ENCODE measurements around the gene C1QTNF8. TPM values are rescaled to one million over a fixed set of nuclear protein-coding genes. Genes with fewer than 3 reads are reported as not detected.

Gene C1QTNF8
- total RNA-seq, 1 experiment from 2014 or later: 0.27 TPM

DNA sequence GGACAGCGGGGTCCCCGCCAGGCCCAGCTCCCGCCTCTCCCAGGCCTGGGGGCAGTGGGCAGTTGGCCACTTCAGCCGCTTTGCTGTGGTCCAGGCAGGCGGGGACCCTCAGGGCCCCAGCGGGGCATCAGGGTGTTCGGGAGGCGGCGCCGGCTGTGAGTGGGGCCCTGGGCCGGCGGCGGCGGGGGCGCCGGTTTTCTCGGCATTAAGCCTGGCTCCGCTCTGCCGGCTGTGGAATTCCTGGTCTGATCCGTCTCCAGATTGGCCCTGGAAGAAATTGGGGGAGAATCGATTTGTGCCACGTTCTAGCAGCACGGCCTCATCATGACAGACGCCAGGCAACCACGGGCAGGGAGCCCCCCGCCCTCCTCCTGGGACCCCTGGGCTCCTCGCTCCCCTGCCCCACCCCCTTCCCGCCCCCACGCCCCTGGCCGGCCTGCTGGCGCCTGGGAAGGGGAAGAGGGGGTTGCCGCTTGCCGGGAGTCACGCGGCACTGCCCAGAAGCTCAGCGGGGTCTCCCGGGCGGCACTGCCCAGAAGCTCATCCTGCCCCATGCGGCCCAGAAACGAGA lies 52.1 kb downstream of the C1QTNF8 start:
- no peak; the same call in 1 of the 2 replicates for ATAC-seq
- H3K9me2 ChIP-seq (ENCODE audit: insufficient read depth): no peaks in the 10 kb centered on the region
- peak overlapping the region; percentile 55; the same call in 1 of the 2 replicates for H3K27ac ChIP-seq (ENCODE audit: low read depth, low read length)
- peak overlapping the region; percentile 47 to 55 for H3K4me3 ChIP-seq (replicated peaks in 1 of 2; ENCODE audit: low read depth in 1 of 2, low read length in 2 of 2)
- no peaks in the 10 kb centered on the region for H3K36me3 ChIP-seq (ENCODE audit: control insufficient read depth in 1 of 2, insufficient read depth in 2 of 2, low read length in 2 of 2)
- TF ChIP-seq SP1 (IDR thresholded peaks at IDR 0.05; ENCODE audit: low read depth) (no peak), FOSL1 (IDR thresholded peaks at IDR 0.05; ENCODE audit: low read depth) (no peak), ELF1 (IDR thresholded peaks at IDR 0.05; ENCODE audit: borderline replicate concordance, low read depth) (no peak), CEBPB (IDR thresholded peaks at IDR 0.05; ENCODE audit: low read depth) (no peak), RAD21 (IDR thresholded peaks at IDR 0.05; ENCODE audit: low read depth) (no peak), EGR1 (IDR thresholded peaks at IDR 0.05; ENCODE audit: low read depth) (no peak)
- TF ChIP-seq, protein P1, sequence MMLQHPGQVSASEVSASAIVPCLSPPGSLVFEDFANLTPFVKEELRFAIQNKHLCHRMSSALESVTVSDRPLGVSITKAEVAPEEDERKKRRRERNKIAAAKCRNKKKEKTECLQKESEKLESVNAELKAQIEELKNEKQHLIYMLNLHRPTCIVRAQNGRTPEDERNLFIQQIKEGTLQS (IDR thresholded peaks at IDR 0.05): no peak
- no peak for DNase-seq (ENCODE audit: low read depth, low spot score)
- ChIA-PET RAD21 (ENCODE audit: low non-redundant PET in 1 of 2, low total read pairs in 2 of 2, uncharacterized antibody in 2 of 2, unreplicated experiment in 2 of 2) (no interaction called here), POLR2A (interaction anchor here (1.0 kb wide), 1 partner anchor 316 kb away, joined by 3 read pairs; no protein-coding TSS in a partner anchor), CTCF (interaction anchor here (0.8 kb wide), 1 partner anchor 283 kb away, joined by 3 read pairs; the partner anchor contains the start of gene MSLN)
- peaks cover 21 to 47% of the 10 kb centered on the region in 2 experiments for H3K4me1 ChIP-seq (ENCODE audit: control insufficient read depth in 1 of 2, insufficient read depth in 2 of 2, low read length in 2 of 2)
- H4K20me1 ChIP-seq (ENCODE audit: insufficient read depth): no peaks in the 10 kb centered on the region
- H3K27me3 ChIP-seq (ENCODE audit: insufficient read depth, low read length): no peaks in the 10 kb centered on the region
- H3K9ac ChIP-seq (ENCODE audit: low read length): peak overlapping the region; percentile 64
- no peaks in the 10 kb centered on the region for H3K79me2 ChIP-seq (ENCODE audit: insufficient read depth, low read length)
- no TSS peak for BruUV-seq (replicated peaks)
- H2AFZ ChIP-seq (ENCODE audit: low read depth, low read length, poor library complexity, severe bottlenecking): no peak overlapping the region
- peak overlapping the region; percentile 74 for H3K4me2 ChIP-seq (ENCODE audit: low read length)
- intact Hi-C loops (cut with micrococcal nuclease): no loop called here
- H3K9me3 ChIP-seq (ENCODE audit: control insufficient read depth in 1 of 2, insufficient read depth in 1 of 2, low read depth in 1 of 2, low read length in 2 of 2): no peaks in the 10 kb centered on the region

DNA sequence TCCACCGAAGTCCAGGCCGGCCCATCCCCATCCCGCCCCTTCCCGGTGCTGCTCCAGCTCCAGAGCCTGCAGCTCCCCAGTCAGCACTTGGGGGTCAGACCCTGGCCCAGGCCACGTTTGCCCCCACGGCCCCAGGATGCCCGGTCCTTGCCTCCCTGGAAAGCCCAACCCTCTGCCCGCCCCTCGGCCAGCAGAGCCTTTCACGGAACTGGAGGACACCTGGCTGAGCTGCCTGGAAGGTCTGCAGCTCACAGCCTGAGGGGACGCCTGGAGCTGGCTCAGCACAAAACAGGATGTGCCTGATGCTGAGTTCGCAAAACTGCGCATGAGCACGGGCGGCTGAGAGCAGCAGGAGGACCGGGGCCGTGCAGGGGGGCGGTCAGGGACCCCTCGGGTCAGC lies 53.2 kb downstream of the C1QTNF8 start:
- Histone ChIP-seq H3K4me1 (ENCODE audit: control insufficient read depth in 1 of 2, insufficient read depth in 2 of 2, low read length in 2 of 2) (peaks cover 11 to 36% of the 10 kb centered on the region in 2 experiments; a peak in 3 of 4 replicates), H3K9me2 (ENCODE audit: insufficient read depth) (no peaks in the 10 kb centered on the region), H3K27me3 (ENCODE audit: insufficient read depth, low read length) (no peaks in the 10 kb centered on the region), H3K9me3 (ENCODE audit: control insufficient read depth in 1 of 2, insufficient read depth in 1 of 2, low read depth in 1 of 2, low read length in 2 of 2) (no peaks in the 10 kb centered on the region), H3K4me3 (replicated peaks in 1 of 2; ENCODE audit: low read depth in 1 of 2, low read length in 2 of 2) (no peak overlapping the region), H4K20me1 (ENCODE audit: insufficient read depth) (no peaks in the 10 kb centered on the region), H3K27ac (ENCODE audit: low read depth, low read length) (no peak overlapping the region; the same call in 1 of the 2 replicates), H2AFZ (ENCODE audit: low read depth, low read length, poor library complexity, severe bottlenecking) (no peak overlapping the region), H3K9ac (ENCODE audit: low read length) (no peak overlapping the region), H3K79me2 (ENCODE audit: insufficient read depth, low read length) (no peaks in the 10 kb centered on the region), H3K4me2 (ENCODE audit: low read length) (no peak overlapping the region), H3K36me3 (ENCODE audit: control insufficient read depth in 1 of 2, insufficient read depth in 2 of 2, low read length in 2 of 2) (no peaks in the 10 kb centered on the region)
- TF ChIP-seq EZH2 (IDR thresholded peaks at IDR 0.05) (no peak), CEBPB (IDR thresholded peaks at IDR 0.05; ENCODE audit: low read depth) (no peak)
- TF ChIP-seq, protein P2, sequence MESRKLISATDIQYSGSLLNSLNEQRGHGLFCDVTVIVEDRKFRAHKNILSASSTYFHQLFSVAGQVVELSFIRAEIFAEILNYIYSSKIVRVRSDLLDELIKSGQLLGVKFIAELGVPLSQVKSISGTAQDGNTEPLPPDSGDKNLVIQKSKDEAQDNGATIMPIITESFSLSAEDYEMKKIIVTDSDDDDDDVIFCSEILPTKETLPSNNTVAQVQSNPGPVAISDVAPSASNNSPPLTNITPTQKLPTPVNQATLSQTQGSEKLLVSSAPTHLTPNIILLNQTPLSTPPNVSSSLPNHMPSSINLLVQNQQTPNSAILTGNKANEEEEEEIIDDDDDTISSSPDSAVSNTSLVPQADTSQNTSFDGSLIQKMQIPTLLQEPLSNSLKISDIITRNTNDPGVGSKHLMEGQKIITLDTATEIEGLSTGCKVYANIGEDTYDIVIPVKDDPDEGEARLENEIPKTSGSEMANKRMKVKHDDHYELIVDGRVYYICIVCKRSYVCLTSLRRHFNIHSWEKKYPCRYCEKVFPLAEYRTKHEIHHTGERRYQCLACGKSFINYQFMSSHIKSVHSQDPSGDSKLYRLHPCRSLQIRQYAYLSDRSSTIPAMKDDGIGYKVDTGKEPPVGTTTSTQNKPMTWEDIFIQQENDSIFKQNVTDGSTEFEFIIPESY (IDR thresholded peaks at IDR 0.05; ENCODE audit: extremely low read depth, insufficient replicate concordance, low read length): no peak
- DNase-seq (ENCODE audit: low read depth, low spot score): no peak
- ChIA-PET POLR2A (no interaction called here), RAD21 (ENCODE audit: low non-redundant PET in 1 of 2, low total read pairs in 2 of 2, uncharacterized antibody in 2 of 2, unreplicated experiment in 2 of 2) (no interaction called here), CTCF (interaction anchor here (0.7 kb wide), 1 partner anchor 15 kb away, joined by 3 read pairs; no protein-coding TSS in a partner anchor)
- no peak for ATAC-seq
- BruUV-seq (replicated peaks): no TSS peak
- intact Hi-C loops (cut with micrococcal nuclease): no loop called here
